Large intestine (tissue), 3 donors: ENCODE results near the gene GPX4. TPM values are rescaled to one million over a fixed set of nuclear protein-coding genes. Genes with fewer than 3 reads are reported as not detected.
A peak's percentile ranks its signal among the peaks of the same experiment; 100 is the strongest.
"Not testable (repeated sequence)": the region's sequence is repeated elsewhere in the genome, so short reads cannot be mapped to it uniquely, and the experiment has no call there.

Experiments used
- DNase-seq, 2 donors: peaks; one replicate each; pipeline versions ENCODE4 v3.0.0 to v3.0.0-alpha.2; 2013
- H3K27ac ChIP-seq: one replicate; pipeline ENCODE4 v1.5.1; 2013; ENCODE audit warnings: low read length
- H3K27me3 ChIP-seq: 2 replicates; pipeline ENCODE4 v1.6.1; 2013; ENCODE audit warnings: low read length; ENCODE audit not compliant: control insufficient read depth, insufficient read depth
- H3K36me3 ChIP-seq: 2 replicates; pipeline ENCODE4 v1.6.1; 2013; ENCODE audit warnings: low read length; ENCODE audit not compliant: control insufficient read depth, insufficient read depth
- H3K4me1 ChIP-seq: one replicate; pipeline ENCODE4 v1.6.1; 2013; ENCODE audit warnings: low read length; ENCODE audit not compliant: control insufficient read depth, insufficient read depth
- H3K4me3 ChIP-seq: one replicate; pipeline ENCODE4 v1.5.1; 2013; ENCODE audit warnings: low read length
- H3K9me3 ChIP-seq: one replicate; pipeline ENCODE4 v1.6.1; 2013; ENCODE audit warnings: mild to moderate bottlenecking, low read depth, low read length, moderate library complexity; ENCODE audit not compliant: control insufficient read depth
- WGBS: methylation state at CpG from one replicate; pipeline ENCODE4 v1.1.5; 2013; ENCODE audit warnings: low lambda C conversion rate; ENCODE audit not compliant: insufficient coverage; 5-methylcytosine and 5-hydroxymethylcytosine counted together
- polyA plus RNA-seq: library from polyadenylated mRNA; unstranded; fragments of 120-200 nt; gene quantifications from one replicate; pipeline ENCODE4 v1.2.1, GENCODE V29; 2013

GPX4 gene
- polyA plus RNA-seq, 1 donor = 394 TPM

DNA sequence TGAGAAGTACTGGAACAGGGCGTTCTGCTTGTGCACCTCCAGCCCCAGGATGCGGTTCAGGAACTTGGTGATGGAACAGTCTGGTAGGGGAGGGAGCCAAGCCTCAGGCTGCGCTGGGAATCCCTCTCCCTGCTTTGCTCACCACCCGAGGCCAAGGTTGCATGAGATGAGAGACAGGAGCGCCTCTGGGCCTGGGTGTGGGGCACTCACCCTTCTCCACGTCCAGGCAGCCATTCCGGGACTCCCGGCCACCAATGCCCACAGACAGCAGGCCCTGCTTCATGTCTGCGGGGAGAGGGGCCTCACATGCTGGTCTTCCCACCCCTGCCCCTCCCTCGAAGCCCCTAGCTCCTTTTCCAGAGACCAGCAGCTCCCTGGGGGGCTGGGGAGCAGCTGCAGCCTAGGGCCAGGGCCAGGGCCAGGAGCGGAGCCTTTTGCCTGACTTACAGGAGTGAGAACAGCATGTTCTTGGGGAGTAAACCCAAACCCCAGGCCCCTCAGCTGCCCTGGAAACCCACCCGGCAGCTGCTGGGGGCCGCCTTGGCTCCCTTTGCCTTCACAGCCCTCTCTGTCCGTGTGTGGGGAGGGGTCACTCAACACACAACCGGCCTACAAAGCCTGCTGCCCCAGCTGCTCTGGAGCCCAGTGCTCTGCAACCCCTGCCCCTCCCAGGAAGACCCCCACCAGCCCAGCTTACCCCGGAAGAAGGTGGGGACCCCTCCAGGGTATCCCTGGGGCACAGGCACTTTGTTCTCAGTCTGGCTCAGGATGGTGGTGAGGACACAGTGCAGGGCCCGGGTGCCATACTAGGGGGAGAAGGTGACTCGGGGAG is 7.2 kb downstream of the GPX4 start:
- no peak overlapping the region for H3K27ac ChIP-seq
- peaks cover 60% of the 10 kb centered on the region for H3K36me3 ChIP-seq
- DNase-seq = no peak
- peaks cover 11% of the 10 kb centered on the region for H3K9me3 ChIP-seq
- H3K4me3 ChIP-seq = no peak overlapping the region
- WGBS = no CpG with 5 or more reads among the region's 18 CpGs
- H3K27me3 ChIP-seq = no peaks in the 10 kb centered on the region
- H3K4me1 ChIP-seq = peaks cover 32% of the 10 kb centered on the region

DNA sequence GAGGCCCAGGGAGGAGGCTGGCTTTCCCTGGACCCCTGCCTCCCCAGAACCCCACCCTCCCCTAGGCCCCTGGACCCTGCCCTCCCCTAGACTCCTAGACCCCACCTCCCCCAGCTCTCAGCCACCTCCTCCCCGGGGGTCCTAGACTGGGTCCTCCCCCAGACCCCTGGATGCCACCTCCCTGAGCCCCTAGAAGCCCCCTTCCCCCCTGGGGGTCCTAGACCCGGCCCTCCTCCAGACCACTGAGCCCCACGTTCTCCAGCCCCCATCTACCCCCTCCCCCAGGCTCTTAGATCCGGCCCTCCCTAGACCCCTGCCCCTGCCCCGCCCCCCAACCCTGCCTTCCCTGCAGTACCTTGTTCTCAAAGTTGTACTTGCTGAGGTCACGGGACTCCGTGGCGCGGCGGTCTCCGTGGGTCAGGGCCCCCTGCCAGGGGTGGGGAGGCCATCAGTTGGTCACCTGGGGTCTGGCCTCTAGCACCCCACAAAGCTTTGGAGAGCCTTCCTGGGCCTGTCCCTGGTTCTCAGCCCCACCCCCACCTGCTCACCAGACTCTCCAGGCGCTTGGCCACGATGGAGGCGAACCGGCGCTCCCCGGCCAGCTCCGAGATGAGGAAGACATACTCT is 8.0 kb downstream of the GPX4 start:
- no peak for DNase-seq
- H3K4me3 ChIP-seq = no peak overlapping the region
- no CpG with 5 or more reads among the region's 18 CpGs for WGBS
- peaks cover 60% of the 10 kb centered on the region for H3K36me3 ChIP-seq
- H3K27me3 ChIP-seq = no peaks in the 10 kb centered on the region
- peaks cover 25% of the 10 kb centered on the region for H3K4me1 ChIP-seq
- peaks cover 11% of the 10 kb centered on the region for H3K9me3 ChIP-seq
- H3K27ac ChIP-seq = no peak overlapping the region

DNA sequence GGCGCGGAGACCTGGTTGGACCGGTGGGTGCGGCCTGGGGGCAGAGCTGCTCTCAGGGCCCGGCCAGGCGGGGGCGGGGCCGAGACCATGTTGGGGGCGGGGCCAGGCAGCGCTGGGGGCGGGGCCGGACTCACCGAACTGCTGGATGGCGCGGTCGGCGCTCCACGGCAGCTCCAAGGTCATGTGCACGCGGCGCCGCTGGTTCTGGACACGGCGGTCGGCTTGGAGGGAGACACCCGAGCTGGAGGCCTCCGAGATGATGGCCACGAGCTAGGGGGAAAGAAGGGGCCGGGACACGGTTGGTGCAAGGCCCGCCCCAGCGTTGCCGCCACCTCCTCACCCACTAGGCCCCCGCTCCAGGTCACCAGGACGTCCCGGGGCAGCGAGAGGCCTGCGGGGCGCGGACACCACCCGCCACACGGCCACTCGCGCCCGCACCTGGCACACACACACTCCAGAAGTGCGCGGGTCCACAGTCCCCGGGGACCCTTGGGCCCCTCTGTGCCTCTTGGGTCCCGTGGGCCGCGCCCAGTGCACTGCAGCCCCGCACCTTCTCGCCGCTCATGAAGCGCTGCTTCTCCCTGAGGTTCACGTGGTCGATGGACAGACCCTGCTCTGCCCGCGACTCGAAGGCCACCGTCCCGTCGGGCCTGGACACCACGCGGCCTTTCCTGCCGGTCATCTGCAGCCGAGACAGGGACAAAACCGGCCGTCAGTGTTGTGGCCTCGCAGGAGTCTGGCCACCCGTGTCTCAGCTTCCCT is 8.7 kb downstream of the GPX4 start:
- no CpG with 5 or more reads among the region's 71 CpGs for WGBS
- H3K4me3 ChIP-seq = no peak overlapping the region
- H3K4me1 ChIP-seq = peaks cover 22% of the 10 kb centered on the region
- H3K27ac ChIP-seq = no peak overlapping the region
- H3K36me3 ChIP-seq = peaks cover 60% of the 10 kb centered on the region
- H3K27me3 ChIP-seq = no peaks in the 10 kb centered on the region
- peak in 1 of 2 donors; percentile 67 for DNase-seq
- H3K9me3 ChIP-seq = peaks cover 11% of the 10 kb centered on the region

DNA sequence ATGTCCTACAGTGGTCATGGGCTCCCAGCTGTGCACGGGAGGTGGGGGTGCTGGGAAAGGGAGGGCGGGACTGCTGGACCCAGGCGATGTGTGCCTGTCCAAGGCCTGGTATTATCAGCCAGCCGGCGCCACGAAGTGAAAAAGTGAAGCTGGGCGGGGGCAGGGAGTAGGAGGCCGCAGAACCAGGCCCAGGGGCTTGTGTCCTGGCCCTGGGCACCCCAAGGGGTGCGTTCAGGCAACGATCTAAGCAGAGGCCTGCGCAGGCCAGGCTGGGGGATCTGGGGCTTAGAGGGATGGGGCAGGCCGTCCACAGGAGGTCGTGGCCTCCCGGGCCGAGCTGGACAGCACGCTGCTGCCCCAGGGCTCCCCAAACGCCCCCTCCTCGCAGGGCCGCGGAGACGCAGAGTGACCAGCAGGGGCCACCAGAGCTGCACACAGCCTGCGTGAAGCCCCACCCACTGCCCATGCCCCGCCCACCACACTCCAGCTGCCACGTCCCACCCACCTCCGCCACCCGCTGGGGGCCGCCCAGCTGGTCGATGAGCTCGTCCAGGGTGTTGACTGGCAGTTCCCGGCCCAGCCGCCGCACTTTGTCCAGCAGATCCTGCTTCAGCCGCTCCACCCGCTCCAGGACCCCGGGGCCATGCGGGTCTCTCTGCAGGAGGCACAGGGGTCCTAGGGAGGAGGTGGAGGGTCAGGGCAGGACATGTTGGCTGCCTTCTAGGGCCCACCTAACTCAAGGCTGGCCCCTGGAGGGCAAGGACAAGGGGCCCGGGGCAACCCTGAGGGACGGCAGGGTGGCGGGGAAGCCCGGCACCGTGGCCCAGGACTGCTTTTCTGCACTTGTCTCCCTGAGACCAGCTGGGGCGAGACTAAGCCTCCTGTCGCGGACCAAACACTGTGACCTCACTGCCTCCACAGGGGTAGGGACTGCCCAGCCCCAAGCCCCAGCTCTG is 9.5 kb downstream of the GPX4 start:
- Histone ChIP-seq H3K27me3 (no peaks in the 10 kb centered on the region), H3K27ac (peak overlapping the region; percentile 79), H3K36me3 (peaks cover 63% of the 10 kb centered on the region), H3K4me3 (peak overlapping the region; percentile 7), H3K9me3 (peaks cover 11% of the 10 kb centered on the region), H3K4me1 (peaks cover 21% of the 10 kb centered on the region)
- DNase-seq = peak; percentile 93 to 95
- WGBS = no CpG with 5 or more reads among the region's 44 CpGs

DNA sequence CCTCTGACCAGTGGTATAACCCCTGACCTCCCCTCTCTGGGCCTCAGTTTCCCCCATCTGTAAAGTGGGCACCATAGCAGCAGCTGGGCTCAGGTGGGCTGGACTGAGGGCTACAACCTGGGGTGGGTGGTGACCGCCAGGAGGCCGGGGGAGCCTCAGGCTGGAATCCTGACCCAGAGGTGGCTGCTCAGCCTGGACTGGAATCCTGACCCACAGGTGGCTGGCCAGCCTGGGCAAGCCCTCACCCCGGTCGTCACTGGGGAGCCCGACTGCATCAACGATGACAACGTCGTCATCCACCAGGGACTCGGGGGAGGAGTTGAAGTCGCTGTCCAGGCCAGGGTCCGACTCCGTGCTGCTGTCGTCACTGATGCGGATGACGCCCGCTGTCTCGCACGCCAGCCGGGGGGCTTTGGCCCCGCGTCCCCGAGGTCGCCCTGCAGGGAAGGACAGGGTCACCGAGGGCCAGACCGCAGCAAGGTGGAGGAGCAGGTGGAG is 10.2 kb downstream of the GPX4 start:
- no peak for DNase-seq
- no CpG with 5 or more reads among the region's 25 CpGs for WGBS
- no peak overlapping the region for H3K4me3 ChIP-seq
- H3K4me1 ChIP-seq = peaks cover 21% of the 10 kb centered on the region
- H3K27me3 ChIP-seq = no peaks in the 10 kb centered on the region
- peaks cover 7% of the 10 kb centered on the region for H3K9me3 ChIP-seq
- peaks cover 68% of the 10 kb centered on the region for H3K36me3 ChIP-seq
- H3K27ac ChIP-seq = peak overlapping the region; percentile 79

DNA sequence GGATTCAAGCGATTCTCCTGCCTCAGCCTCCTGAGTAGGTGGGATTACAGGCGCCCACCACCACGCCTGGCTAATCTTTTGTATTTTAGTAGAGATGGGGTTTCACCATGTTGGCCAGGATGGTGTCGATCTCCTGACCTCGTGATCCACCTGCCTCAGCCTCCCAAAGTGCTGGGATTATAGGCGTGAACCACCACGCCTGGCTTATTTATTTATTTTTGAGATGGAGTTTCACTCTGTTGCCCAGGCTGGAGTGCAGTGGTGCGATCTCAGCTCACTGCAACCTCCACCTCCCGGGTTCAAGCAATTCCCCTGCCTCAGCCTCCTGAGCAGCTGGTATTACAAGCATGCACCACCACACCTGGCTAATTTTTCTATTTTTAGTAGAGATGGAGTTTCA is 10.9 kb downstream of the GPX4 start:
- H3K27ac ChIP-seq, H3K9me3 ChIP-seq, H3K27me3 ChIP-seq, DNase-seq, H3K4me3 ChIP-seq: not testable (repeated sequence)
- no CpG with 5 or more reads among the region's 9 CpGs for WGBS
- peaks cover 21% of the 10 kb centered on the region for H3K4me1 ChIP-seq
- H3K36me3 ChIP-seq = peaks cover 72% of the 10 kb centered on the region

DNA sequence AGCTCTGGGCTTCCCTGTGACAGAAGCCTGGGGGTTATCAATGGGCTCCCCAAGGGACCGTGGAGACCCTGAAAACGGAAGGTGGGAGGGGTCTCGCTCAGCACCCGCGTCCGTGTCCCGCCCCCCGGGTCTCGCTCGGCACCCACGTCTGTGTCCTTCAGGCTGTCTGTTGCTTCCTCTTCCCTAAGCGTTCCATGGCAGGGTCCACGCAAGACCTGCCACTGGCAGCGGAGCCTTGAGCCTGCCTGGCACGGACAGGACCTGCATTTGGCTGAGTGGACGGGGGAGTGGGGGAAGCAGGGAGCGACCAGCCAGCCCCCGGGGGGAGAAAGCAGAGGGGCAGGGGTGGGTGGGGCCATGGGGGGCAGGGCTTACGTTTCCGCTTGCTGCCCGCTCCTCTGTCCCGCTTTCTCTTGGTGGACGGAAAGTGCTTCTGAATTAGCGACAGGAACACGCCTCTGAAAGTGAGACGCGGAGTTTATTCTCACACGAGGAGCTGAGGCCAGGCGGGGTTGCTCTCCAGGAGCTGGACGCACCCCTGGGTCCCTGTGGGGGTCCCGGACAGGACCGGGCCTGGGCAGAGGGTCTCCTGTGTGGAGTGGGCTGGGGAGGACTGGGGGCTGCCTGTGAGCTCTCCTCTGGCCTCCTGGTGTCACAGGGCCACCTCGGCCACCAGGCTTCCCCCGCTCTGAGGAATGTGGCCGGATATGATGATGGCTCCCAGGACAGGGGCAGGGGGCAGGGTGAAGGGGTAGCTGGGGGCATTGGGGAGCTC is 12.0 kb downstream of the GPX4 start:
- Histone ChIP-seq H3K9me3 (peaks cover 7% of the 10 kb centered on the region), H3K27ac (no peak overlapping the region), H3K36me3 (peaks cover 71% of the 10 kb centered on the region), H3K4me3 (no peak overlapping the region), H3K4me1 (peaks cover 21% of the 10 kb centered on the region), H3K27me3 (no peaks in the 10 kb centered on the region)
- no CpG with 5 or more reads among the region's 35 CpGs for WGBS
- DNase-seq = no peak

DNA sequence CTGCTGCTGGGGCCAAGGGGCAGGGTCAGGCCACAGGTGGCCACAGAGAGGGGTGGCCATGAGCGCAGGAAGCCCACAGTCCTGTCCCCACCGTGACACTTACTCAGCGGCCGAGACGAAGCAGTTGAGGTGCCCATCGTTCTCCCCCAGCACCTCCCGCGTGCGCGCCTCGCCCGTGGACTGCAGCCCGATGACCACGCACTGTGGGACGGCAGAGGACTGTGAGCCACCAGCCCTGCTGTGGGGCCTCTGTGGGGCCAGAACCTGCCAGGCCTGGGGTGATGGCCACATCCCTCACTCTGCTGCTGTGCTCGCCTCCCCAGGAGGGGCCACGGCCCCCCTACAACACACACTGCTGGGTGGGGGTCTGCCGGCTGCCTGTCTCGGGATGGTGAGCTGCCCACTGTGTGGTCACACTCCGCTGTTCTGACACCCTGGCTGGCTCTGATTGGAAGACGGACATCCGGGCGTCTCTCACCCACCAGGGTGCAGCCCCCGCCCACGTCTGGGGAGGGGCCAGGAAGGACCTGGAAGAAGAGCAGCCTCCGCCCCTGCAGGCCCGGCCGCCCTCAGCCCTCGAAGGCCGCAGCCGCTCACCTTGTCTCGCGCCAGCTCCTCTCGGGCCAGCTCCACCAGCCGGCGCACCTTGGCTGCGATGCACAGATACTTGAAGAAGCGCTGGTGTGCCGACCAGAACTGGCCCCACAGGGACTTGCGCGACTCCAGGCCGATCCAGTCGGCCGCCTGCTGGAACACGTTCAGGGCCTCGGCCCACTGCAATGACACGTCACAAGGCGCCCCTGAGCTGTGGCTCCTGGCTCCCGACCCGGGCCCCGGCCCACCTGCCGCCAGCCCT is 13.2 kb downstream of the GPX4 start:
- peaks cover 7% of the 10 kb centered on the region for H3K9me3 ChIP-seq
- H3K27me3 ChIP-seq = no peaks in the 10 kb centered on the region
- no peak overlapping the region for H3K4me3 ChIP-seq
- WGBS = no CpG with 5 or more reads among the region's 52 CpGs
- H3K4me1 ChIP-seq = peaks cover 20% of the 10 kb centered on the region
- no peak for DNase-seq
- peaks cover 75% of the 10 kb centered on the region for H3K36me3 ChIP-seq
- H3K27ac ChIP-seq = no peak overlapping the region
